GM12873 (cell line): ENCODE results near the gene ZNF562.

Experiments used
- CTCF ChIP-seq: IDR thresholded peaks from 2 replicates; pipeline ENCODE4 v1.5.1; 2012; ENCODE audit warnings: low read depth, mild to moderate bottlenecking, moderate library complexity, low read length, control low read depth; ENCODE audit not compliant: insufficient read depth; ENCODE audit errors: missing control alignments

ZNF562 gene

DNA sequence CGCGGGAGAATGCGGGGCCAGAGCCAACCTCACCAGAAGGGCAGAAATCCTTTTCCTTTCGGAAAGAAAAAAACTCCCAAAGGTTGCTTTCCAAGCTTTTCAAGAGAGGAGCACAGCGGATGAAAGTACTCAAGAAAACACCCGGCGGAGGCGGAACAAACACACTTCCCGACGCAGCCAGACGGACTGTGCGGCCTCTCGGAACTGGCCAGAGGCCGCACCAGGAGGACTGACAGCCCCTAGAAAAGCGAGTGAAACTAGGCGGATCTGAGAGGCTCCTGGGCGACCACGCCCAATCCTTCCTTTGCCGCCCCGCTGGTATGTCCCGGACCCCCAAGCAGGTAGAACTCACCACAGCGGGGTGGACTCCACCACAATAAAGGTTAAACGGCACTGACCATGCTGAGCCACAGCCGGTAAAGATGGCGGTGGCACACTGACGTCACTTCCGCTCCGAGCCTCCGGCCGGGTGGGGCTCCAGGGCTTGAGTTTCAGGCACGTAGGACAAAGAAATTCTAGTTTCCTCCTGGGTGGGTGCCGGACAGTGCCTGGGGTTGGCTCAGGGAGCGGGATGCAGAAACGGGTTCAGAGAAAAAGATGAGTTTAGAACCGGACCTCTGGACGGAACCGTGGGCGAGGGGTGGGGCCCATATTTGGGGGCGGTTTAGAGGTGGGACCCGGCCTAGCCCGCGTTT, at the start of gene ZNF562:
Gene ZNF562, minus strand, starts transcription at position 438 of the 695 bp plus-strand sequence. CDS start 14,356 bp downstream, outside the sequence.
- no peak for TF ChIP-seq CTCF

GRCh38 chr19:9724157-9724556, 49.3 kb upstream of the ZNF562 start:
- TF ChIP-seq CTCF = no peak

GRCh38 chr19:9721861-9722260, 47.0 kb upstream of the ZNF562 start:
- TF ChIP-seq CTCF = no peak

- no peak for TF ChIP-seq CTCF
Measured at GRCh38 chr19:9720541-9720940, 45.6 kb upstream of the ZNF562 start.

- no peak for TF ChIP-seq CTCF
Measured at GRCh38 chr19:9711815-9712214, 36.9 kb upstream of the ZNF562 start.

- TF ChIP-seq CTCF = no peak
Measured at GRCh38 chr19:9709305-9709704, 34.4 kb upstream of the ZNF562 start.

- TF ChIP-seq CTCF = no peak
Measured at GRCh38 chr19:9705836-9706235, 30.9 kb upstream of the ZNF562 start.

GRCh38 chr19:9702186-9702585, 27.3 kb upstream of the ZNF562 start:
- no peak for TF ChIP-seq CTCF
